K562 (cell line): ENCODE measurements around the gene TBC1D32. TPM values are rescaled to one million over a fixed set of nuclear protein-coding genes. Genes with fewer than 3 reads are reported as not detected.

Source experiments
- ATAC-seq: fragments of 200-7000 bp; cut with Tn5 transposase; 3 replicates; pipeline ENCODE4 v1.9.1; 2020; ENCODE audit warnings: moderate library complexity
- BruUV-seq: library from RNA; stranded (reverse); fragments of 400-500 nt; replicated peaks from 2 replicates; lab custom pipeline; 2021; lab: Mats Ljungman, UMichigan
- CTCF ChIA-PET: fragments of 300-600 bp; formaldehyde crosslinking; extraction: SDS; loops from one replicate; lab custom pipeline; 2021; ENCODE audit warnings: low intra/inter-chr PET ratio; lab: Yijun Ruan, JAX
- POLR2A ChIA-PET: fragments of 300-600, 350-650 bp; sonication (Branson Sonifier 250); formaldehyde crosslinking; extraction: SDS; loops from one replicate; lab custom pipeline; 2021; ENCODE audit warnings: antibody characterized with exemption, inconsistent platforms; lab: Yijun Ruan, JAX
- DNase-seq, 4 experiments: peaks; one replicate each; pipeline versions ENCODE4 v3.0.0 to v3.0.0-alpha.2; 2011 to 2018; ENCODE audit warnings: low spot score in 3 of 4, mixed read lengths in 3 of 4; ENCODE audit errors: extremely low read depth in 1 of 4
- FAIRE-seq: peaks from 2 replicates; lab custom pipeline; 2011; peaks lifted over from hg19 to GRCh38; lab: Jason Lieb, UNC
- H2AFZ ChIP-seq: 2 replicates; pipeline ENCODE4 v1.6.0; 2011; ENCODE audit warnings: low read depth, low read length, control low read depth, inconsistent platforms
- H3K27ac ChIP-seq: fragments of 200-600 bp; 3 replicates; pipeline ENCODE4 v1.8.0; 2011; ENCODE audit warnings: low read depth, mild to moderate bottlenecking, control low read depth, inconsistent platforms, low read length, moderate library complexity, mixed read lengths; ENCODE audit errors: extremely low read depth
- H3K27me3 ChIP-seq, 2 experiments: fragments of 300-600 bp in 1 of 2; 2 replicates in 1 of 2; 3 replicates in 1 of 2; pipeline versions ENCODE4 v1.6.0 to v1.8.0; 2011; ENCODE audit warnings: inconsistent platforms in 2 of 2, low read length in 2 of 2, mild to moderate bottlenecking in 1 of 2, mixed read lengths in 1 of 2, moderate library complexity in 1 of 2; ENCODE audit not compliant: control insufficient read depth in 2 of 2, insufficient read depth in 2 of 2
- H3K36me3 ChIP-seq: fragments of 300-600 bp; 3 replicates; pipeline ENCODE4 v1.8.0; 2011; ENCODE audit warnings: mild to moderate bottlenecking, low read length, inconsistent platforms; ENCODE audit not compliant: control insufficient read depth, insufficient read depth
- H3K4me1 ChIP-seq, 2 experiments: fragments of 200-600 bp in 1 of 2; replicated peaks in 1 of 2; 2 replicates in 1 of 2; 3 replicates in 1 of 2; pipeline versions ENCODE4 v1.5.1 to v1.8.0; 2011; ENCODE audit warnings: inconsistent platforms in 2 of 2, low read length in 2 of 2, mild to moderate bottlenecking in 1 of 2, mixed read lengths in 1 of 2, moderate library complexity in 1 of 2; ENCODE audit not compliant: control insufficient read depth in 2 of 2, insufficient read depth in 2 of 2
- H3K4me2 ChIP-seq: 2 replicates; pipeline ENCODE4 v1.6.1; 2011; ENCODE audit warnings: low read length, control low read depth, inconsistent platforms, mixed read lengths; ENCODE audit not compliant: insufficient read depth
- H3K4me3 ChIP-seq: fragments of 200-600 bp; sonication (generic), shearing (Covaris generic); 2 replicates; pipeline ENCODE4 v1.5.1; 2016; ENCODE audit warnings: control low read depth, inconsistent platforms
- H3K79me2 ChIP-seq: fragments of 200-600 bp; 3 replicates; pipeline ENCODE4 v1.8.0; 2011; ENCODE audit warnings: low read length, inconsistent platforms; ENCODE audit not compliant: control insufficient read depth, insufficient read depth
- H3K9ac ChIP-seq, 2 experiments: 2 replicates each; pipeline versions ENCODE4 v1.6.0 to v1.6.1; 2011; ENCODE audit warnings: low read depth in 2 of 2, low read length in 2 of 2, control low read depth in 1 of 2, inconsistent platforms in 1 of 2, mild to moderate bottlenecking in 1 of 2, mixed read lengths in 1 of 2; ENCODE audit not compliant: insufficient read depth in 1 of 2
- H3K9me1 ChIP-seq: one replicate; pipeline ENCODE4 v1.6.0; 2011; ENCODE audit warnings: inconsistent platforms, mild to moderate bottlenecking, low read length, moderate library complexity; ENCODE audit not compliant: control insufficient read depth, insufficient read depth
- H3K9me3 ChIP-seq: replicated peaks from 2 replicates; pipeline ENCODE4 v1.5.1; 2011; ENCODE audit warnings: low read depth, low read length, inconsistent platforms; ENCODE audit not compliant: control insufficient read depth, insufficient read depth
- H4K20me1 ChIP-seq: replicated peaks from 2 replicates; pipeline ENCODE4 v1.6.1; 2011; ENCODE audit warnings: low read length, inconsistent platforms, mixed read lengths; ENCODE audit not compliant: control insufficient read depth, insufficient read depth
- CBX2 ChIP-seq: fragments of 200-600 bp; sonication (generic); IDR thresholded peaks from one replicate; pipeline ENCODE4 v1.6.1; 2012; ENCODE audit warnings: mild to moderate bottlenecking, low read length, inconsistent platforms; ENCODE audit not compliant: insufficient read depth, poor library complexity, severe bottlenecking
- GATA2 ChIP-seq: sonication (generic); formaldehyde crosslinking; IDR thresholded peaks from 2 replicates; pipeline ENCODE4 v1.4.0; 2020; ENCODE audit warnings: mild to moderate bottlenecking, missing genetic modification reagents
- IFI16 ChIP-seq: fragments of 250-450 bp; sonication (Bioruptor Pico); IDR thresholded peaks from 2 replicates; pipeline ENCODE4 v2.1.2; 2022; ENCODE audit warnings: mild to moderate bottlenecking, inconsistent platforms
- KLF16 ChIP-seq: IDR thresholded peaks from 2 replicates; pipeline ENCODE4 v1.6.1; 2016; ENCODE audit warnings: antibody characterized with exemption
- PATZ1 ChIP-seq: fragments of 250-450 bp; sonication (Bioruptor Pico); IDR thresholded peaks from 2 replicates; pipeline ENCODE4 v1.5.0; 2020; ENCODE audit warnings: mild to moderate bottlenecking, borderline replicate concordance
- PKNOX1 ChIP-seq: fragments of 450-650 bp; IDR thresholded peaks from 2 replicates; pipeline ENCODE4 v1.6.1; 2016
- RBM22 ChIP-seq: fragments of 200-400 bp; formaldehyde crosslinking; IDR thresholded peaks from 2 replicates; pipeline ENCODE4 v1.6.1; 2018; ENCODE audit warnings: low read length, low read depth; ENCODE audit not compliant: poor library complexity, severe bottlenecking
- RFX7 ChIP-seq: fragments of 250-450 bp; sonication (Bioruptor Pico); IDR thresholded peaks from 2 replicates; pipeline ENCODE4 v1.5.1; 2021; ENCODE audit warnings: mild to moderate bottlenecking
- SMARCA4 ChIP-seq: fragments of 450-650 bp; IDR thresholded peaks from 2 replicates; pipeline ENCODE4 v1.6.1; 2016
- SOX6 ChIP-seq: fragments of 450-650 bp; IDR thresholded peaks from 2 replicates; pipeline ENCODE4 v1.6.1; 2014; ENCODE audit warnings: mild to moderate bottlenecking
- TAF15 ChIP-seq: fragments of 200-400 bp; formaldehyde crosslinking; IDR thresholded peaks from 2 replicates; pipeline ENCODE4 v1.6.1; 2017; ENCODE audit warnings: mild to moderate bottlenecking, low read depth, low read length, moderate library complexity
- U2AF2 ChIP-seq: fragments of 200-400 bp; formaldehyde crosslinking; optimal IDR thresholded peaks from 2 replicates; pipeline ENCODE3; 2017; ENCODE audit warnings: low read depth, mild to moderate bottlenecking, low read length
- ZNF696 ChIP-seq: fragments of 250-450 bp; sonication (Bioruptor Pico); conservative IDR thresholded peaks from 2 replicates; pipeline ENCODE4 v1.4.0; 2020; ENCODE audit warnings: mild to moderate bottlenecking, moderate library complexity
- WGBS: fragments of 100-300 bp; shearing (Covaris generic); methylation state at CpG from one replicate; pipeline ENCODE4 v1.1.6; 2016; ENCODE audit warnings: low coverage, mixed read lengths; ENCODE audit not compliant: insufficient coverage; ENCODE audit errors: missing lambda C conversion rate; 5-methylcytosine and 5-hydroxymethylcytosine counted together
- in situ Hi-C: fragments of 300-500 bp; cut with MboI; formaldehyde crosslinking; loops from 4 replicates; pipeline ENCODE4 v1.15.0; 2018; ENCODE audit warnings: inconsistent platforms, mixed read lengths
- intact Hi-C: fragments of 100-400 bp; cut with micrococcal nuclease; formaldehyde crosslinking; loops from 2 replicates; pipeline ENCODE4 v1.14.2; 2022
- polyA plus RNA-seq, 8 experiments: library from polyadenylated mRNA; depleted of rRNA in 4 of 8; stranded (reverse) in 5 of 8; unstranded in 3 of 8; fragments of >200 nt; fragmentation: Nextera tagmentation in 2 of 8; fragmentation: Illumina TruSeq in 1 of 8; extraction: Ambion mirVana in 2 of 8; extraction: Trizol in 1 of 8; gene quantifications; 2 replicates each; pipeline versions ENCODE4 v1.2.1 to v1.2.3, GENCODE V29; 2011 to 2014; ENCODE audit warnings: inconsistent platforms in 1 of 8, missing spikeins in 1 of 8
- total RNA-seq, 7 experiments: library from RNA; depleted of rRNA in 6 of 7; stranded (reverse); fragments of >200 nt in 6 of 7; fragmentation: Illumina TruSeq in 2 of 7; extraction: Trizol in 2 of 7; gene quantifications; 2 replicates each; pipeline versions ENCODE4 v1.2.1 to v1.2.3, GENCODE V29; 2011 to 2021; ENCODE audit warnings: low replicate concordance in 1 of 7

The TBC1D32 gene
- total and polyA plus RNA-seq, 9 of the 15 experiments (the other 6 are each of a cell fraction or from before 2014, with no cell fraction given): 2.5 to 9.6 (median 3.9) TPM

- Histone ChIP-seq H3K9me3 (no peaks in the 10 kb centered on the region), H3K4me1 (no peaks in the 10 kb centered on the region), H3K4me3 (no peak overlapping the region), H3K27me3 (no peaks in the 10 kb centered on the region), H3K9me1 (no peaks in the 10 kb centered on the region), H3K36me3 (no peaks in the 10 kb centered on the region), H3K9ac (no peak overlapping the region), H3K79me2 (no peaks in the 10 kb centered on the region), H3K4me2 (no peak overlapping the region), H3K27ac (no peak overlapping the region), H4K20me1 (no peaks in the 10 kb centered on the region), H2AFZ (no peak overlapping the region)
- CTCF ChIA-PET: no interaction called here
- POLR2A ChIA-PET: interaction anchor here (0.6 kb wide), 1 partner anchor 25 kb away, joined by 3 read pairs; no protein-coding TSS in a partner anchor
- no TSS peak for BruUV-seq
- 5% methylated on average over 2 of the region's 6 CpGs for WGBS
- TF ChIP-seq U2AF2 (no peak), TAF15 (no peak), SOX6 (no peak), CBX2 (no peak), RFX7 (no peak), GATA2 (no peak), ZNF696 (no peak)
- in situ Hi-C loops (no loop called here), intact Hi-C loops (no loop called here)
- ATAC-seq (no peak), DNase-seq (no peak), FAIRE-seq (no peak)
Observed at GRCh38 chr6:121190122-121190521, 144.2 kb downstream of the TBC1D32 start.

- FAIRE-seq: no peak
- Histone ChIP-seq H3K36me3 (no peaks in the 10 kb centered on the region), H3K9me1 (no peaks in the 10 kb centered on the region), H3K4me2 (no peak overlapping the region), H4K20me1 (no peaks in the 10 kb centered on the region), H3K9me3 (no peaks in the 10 kb centered on the region), H2AFZ (no peak overlapping the region), H3K27ac (no peak overlapping the region), H3K27me3 (no peaks in the 10 kb centered on the region), H3K4me3 (no peak overlapping the region), H3K9ac (no peak overlapping the region), H3K4me1 (no peaks in the 10 kb centered on the region), H3K79me2 (no peaks in the 10 kb centered on the region)
- ATAC-seq: no peak
- WGBS: 14% methylated on average over 1 of the region's 1 CpG
- POLR2A ChIA-PET: no interaction called here
- no TSS peak for BruUV-seq
- no peak for DNase-seq
- in situ Hi-C loops (no loop called here), intact Hi-C loops (no loop called here)
- CTCF ChIA-PET: no interaction called here
- TF ChIP-seq PATZ1 (CRISPR knock-in tag) (no peak), IFI16 (CRISPR knock-in tag) (no peak), SMARCA4 (no peak), RBM22 (no peak), KLF16 (no peak), PKNOX1 (no peak)
Observed at GRCh38 chr6:121188356-121188755, 145.9 kb downstream of the TBC1D32 start.
